HEK293 (cell line): ENCODE data around the gene ZNF579.

Experiments used
- BCL11B ChIP-seq: fragments of 450-650 bp; formaldehyde crosslinking; IDR thresholded peaks from 2 replicates; pipeline ENCODE4 v1.5.1; 2016; ENCODE audit warnings: low read depth, missing biosample characterization, missing genetic modification characterization
- GFI1B ChIP-seq: fragments of 450-650 bp; formaldehyde crosslinking; IDR thresholded peaks from 2 replicates; pipeline ENCODE4 v1.5.1; 2016; ENCODE audit warnings: missing biosample characterization, missing genetic modification characterization
- GLIS1 ChIP-seq: fragments of 450-650 bp; formaldehyde crosslinking; IDR thresholded peaks from 2 replicates; pipeline ENCODE4 v1.5.1; 2016; ENCODE audit warnings: missing biosample characterization, missing genetic modification characterization
- GLIS2 ChIP-seq: fragments of 450-650 bp; formaldehyde crosslinking; IDR thresholded peaks from 2 replicates; pipeline ENCODE4 v1.5.1; 2016; ENCODE audit warnings: missing biosample characterization, missing genetic modification characterization
- KLF1 ChIP-seq: fragments of 450-650 bp; formaldehyde crosslinking; IDR thresholded peaks from 2 replicates; pipeline ENCODE4 v1.5.1; 2016; ENCODE audit warnings: missing biosample characterization, missing genetic modification characterization
- KLF10 ChIP-seq: fragments of 450-650 bp; IDR thresholded peaks from 2 replicates; pipeline ENCODE4 v1.5.1; 2018; ENCODE audit warnings: missing biosample characterization, mild to moderate bottlenecking, missing genetic modification characterization
- KLF7 ChIP-seq: fragments of 450-650 bp; formaldehyde crosslinking; IDR thresholded peaks from 2 replicates; pipeline ENCODE4 v1.5.1; 2016; ENCODE audit warnings: missing biosample characterization, missing genetic modification characterization, borderline replicate concordance
- KLF8 ChIP-seq: fragments of 450-650 bp; formaldehyde crosslinking; IDR thresholded peaks from 2 replicates; pipeline ENCODE4 v1.5.1; 2016; ENCODE audit warnings: missing biosample characterization, missing genetic modification characterization
- KLF9 ChIP-seq: fragments of 450-650 bp; formaldehyde crosslinking; IDR thresholded peaks from 2 replicates; pipeline ENCODE4 v1.5.1; 2016; ENCODE audit warnings: missing biosample characterization, missing genetic modification characterization, low read depth
- SETDB1 ChIP-seq: IDR thresholded peaks from one replicate; pipeline ENCODE4 v1.6.1; 2017; ENCODE audit warnings: mild to moderate bottlenecking, low read length, moderate library complexity, mixed read lengths; ENCODE audit not compliant: insufficient read length
- WT1 ChIP-seq: fragments of 450-650 bp; formaldehyde crosslinking; IDR thresholded peaks from 2 replicates; pipeline ENCODE4 v1.5.1; 2016; ENCODE audit warnings: missing biosample characterization, missing genetic modification characterization
- YY2 ChIP-seq: fragments of 450-650 bp; formaldehyde crosslinking; IDR thresholded peaks from 2 replicates; pipeline ENCODE4 v1.5.1; 2016; ENCODE audit warnings: missing biosample characterization, missing genetic modification characterization
- ZBTB17 ChIP-seq: fragments of 450-650 bp; formaldehyde crosslinking; IDR thresholded peaks from 2 replicates; pipeline ENCODE4 v1.5.1; 2016; ENCODE audit warnings: missing biosample characterization, missing genetic modification characterization
- ZBTB20 ChIP-seq: fragments of 450-650 bp; formaldehyde crosslinking; IDR thresholded peaks from 2 replicates; pipeline ENCODE4 v1.5.1; 2016; ENCODE audit warnings: missing biosample characterization, missing genetic modification characterization
- ZFHX2 ChIP-seq: fragments of 450-650 bp; formaldehyde crosslinking; conservative IDR thresholded peaks from 2 replicates; pipeline ENCODE4 v1.5.1; 2016; ENCODE audit warnings: missing biosample characterization, missing genetic modification characterization
- ZNF133 ChIP-seq: fragments of 450-650 bp; formaldehyde crosslinking; IDR thresholded peaks from 2 replicates; pipeline ENCODE4 v1.5.1; 2016; ENCODE audit warnings: missing biosample characterization, missing genetic modification characterization
- ZNF2 ChIP-seq: fragments of 450-650 bp; formaldehyde crosslinking; IDR thresholded peaks from 2 replicates; pipeline ENCODE4 v1.5.1; 2016; ENCODE audit warnings: missing biosample characterization, missing genetic modification characterization
- ZNF211 ChIP-seq: fragments of 450-650 bp; formaldehyde crosslinking; IDR thresholded peaks from 2 replicates; pipeline ENCODE4 v1.5.1; 2016; ENCODE audit warnings: low read depth, missing biosample characterization, missing genetic modification characterization
- ZNF292 ChIP-seq: fragments of 450-650 bp; formaldehyde crosslinking; IDR thresholded peaks from 2 replicates; pipeline ENCODE4 v1.5.1; 2016; ENCODE audit warnings: low read depth, missing biosample characterization, missing genetic modification characterization, borderline replicate concordance
- ZNF354C ChIP-seq: fragments of 450-650 bp; formaldehyde crosslinking; IDR thresholded peaks from 2 replicates; pipeline ENCODE4 v1.5.1; 2016; ENCODE audit warnings: missing biosample characterization, missing genetic modification characterization, low read depth, borderline replicate concordance
- ZNF530 ChIP-seq: fragments of 450-650 bp; formaldehyde crosslinking; IDR thresholded peaks from 2 replicates; pipeline ENCODE4 v1.5.1; 2016; ENCODE audit warnings: low read depth, missing biosample characterization, missing genetic modification characterization
- ZNF548 ChIP-seq: fragments of 450-650 bp; formaldehyde crosslinking; IDR thresholded peaks from 2 replicates; pipeline ENCODE4 v1.5.1; 2016; ENCODE audit warnings: missing biosample characterization, missing genetic modification characterization
- ZNF571 ChIP-seq: fragments of 450-650 bp; formaldehyde crosslinking; IDR thresholded peaks from 2 replicates; pipeline ENCODE4 v1.5.0; 2017; ENCODE audit warnings: missing biosample characterization, missing genetic modification characterization
- ZNF596 ChIP-seq: fragments of 450-650 bp; IDR thresholded peaks from 2 replicates; pipeline ENCODE4 v1.5.0; 2018; ENCODE audit warnings: missing biosample characterization, mild to moderate bottlenecking, missing genetic modification characterization, moderate library complexity
- ZNF621 ChIP-seq: fragments of 450-650 bp; formaldehyde crosslinking; IDR thresholded peaks from 2 replicates; pipeline ENCODE4 v1.5.1; 2017; ENCODE audit warnings: missing biosample characterization, missing genetic modification characterization
- ZNF623 ChIP-seq: fragments of 450-650 bp; formaldehyde crosslinking; IDR thresholded peaks from 2 replicates; pipeline ENCODE4 v1.5.1; 2016; ENCODE audit warnings: missing biosample characterization, missing genetic modification characterization
- ZNF629 ChIP-seq: fragments of 450-650 bp; formaldehyde crosslinking; IDR thresholded peaks from 2 replicates; pipeline ENCODE4 v1.5.1; 2017; ENCODE audit warnings: missing biosample characterization, missing genetic modification characterization
- ZNF660 ChIP-seq: fragments of 450-650 bp; IDR thresholded peaks from 2 replicates; pipeline ENCODE4 v1.5.1; 2018; ENCODE audit warnings: missing biosample characterization, mild to moderate bottlenecking, missing genetic modification characterization
- ZNF707 ChIP-seq: fragments of 450-650 bp; formaldehyde crosslinking; IDR thresholded peaks from 2 replicates; pipeline ENCODE4 v1.5.1; 2016; ENCODE audit warnings: missing biosample characterization, missing genetic modification characterization
- ZNF830 ChIP-seq: fragments of 450-650 bp; IDR thresholded peaks from 2 replicates; pipeline ENCODE4 v1.5.0; 2018; ENCODE audit warnings: missing biosample characterization, missing genetic modification characterization, low read depth, mild to moderate bottlenecking, moderate library complexity
- ZSCAN30 ChIP-seq: fragments of 450-650 bp; IDR thresholded peaks from 2 replicates; pipeline ENCODE4 v1.5.1; 2018; ENCODE audit warnings: missing biosample characterization, mild to moderate bottlenecking, missing genetic modification characterization, moderate library complexity
- ZXDB ChIP-seq: fragments of 450-650 bp; formaldehyde crosslinking; IDR thresholded peaks from 2 replicates; pipeline ENCODE4 v1.5.1; 2016; ENCODE audit warnings: missing biosample characterization, missing genetic modification characterization
- TF ChIP-seq, protein P1 (sequence below): fragments of 450-650 bp; formaldehyde crosslinking; IDR thresholded peaks from 2 replicates; pipeline ENCODE4 v1.5.1; 2017; ENCODE audit warnings: missing biosample characterization, missing genetic modification characterization
- TF ChIP-seq, protein P2 (sequence below): fragments of 450-650 bp; formaldehyde crosslinking; optimal IDR thresholded peaks from 2 replicates; pipeline ENCODE3; 2016; ENCODE audit warnings: missing biosample characterization, mild to moderate bottlenecking, missing genetic modification characterization
- TF ChIP-seq, protein P3 (sequence below): fragments of 450-650 bp; formaldehyde crosslinking; IDR thresholded peaks from 2 replicates; pipeline ENCODE4 v1.5.1; 2016; ENCODE audit warnings: missing biosample characterization, missing genetic modification characterization
- TF ChIP-seq, protein P4 (sequence below): fragments of 450-650 bp; formaldehyde crosslinking; IDR thresholded peaks from 2 replicates; pipeline ENCODE4 v1.5.1; 2016; ENCODE audit warnings: missing biosample characterization, missing genetic modification characterization
- TF ChIP-seq, protein P5 (sequence below): sonication (generic); formaldehyde crosslinking; IDR thresholded peaks from 2 replicates; pipeline ENCODE4 v1.8.1; 2022; ENCODE audit warnings: mild to moderate bottlenecking, moderate library complexity, missing genetic modification reagents

ZNF579 gene

DNA sequence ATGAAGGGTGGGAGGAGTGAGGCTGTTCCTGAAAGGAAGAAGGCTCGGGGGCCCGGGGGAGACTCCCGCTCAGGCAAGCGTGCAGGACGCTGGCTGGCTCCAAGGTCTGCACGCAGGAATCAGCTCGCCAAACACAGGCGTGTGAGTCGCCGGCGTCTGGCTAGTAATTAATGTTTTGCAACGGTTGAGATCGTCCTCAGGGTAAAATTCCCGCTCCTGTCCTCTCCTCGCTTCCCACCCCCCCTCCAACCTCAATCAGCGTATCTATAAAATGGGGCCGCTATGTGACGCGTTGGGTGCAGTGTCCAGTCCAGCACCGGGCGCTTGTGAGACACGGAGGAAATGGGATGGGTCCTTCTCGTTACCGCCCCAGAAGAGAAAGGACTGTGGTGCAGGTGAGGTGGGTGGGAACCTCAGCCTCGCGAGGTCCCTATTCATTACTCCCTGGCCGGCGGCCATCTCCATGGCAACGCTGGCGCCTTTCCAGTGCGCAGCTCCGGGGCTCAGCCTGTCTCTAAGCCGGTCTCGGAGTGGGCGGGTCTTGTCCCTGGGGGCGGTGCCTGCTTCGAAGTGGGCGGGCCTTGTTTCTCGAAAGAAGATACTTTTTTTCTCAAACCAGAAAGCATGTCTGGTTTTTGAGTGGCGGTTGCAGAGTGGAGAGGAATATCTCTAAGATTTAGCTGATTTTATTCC lies 6.5 kb upstream of the ZNF579 start (continued):
- TF ChIP-seq ZNF621 (tag by site-specific recombination) (no peak), ZNF292 (tag by site-specific recombination) (no peak), ZNF211 (tag by site-specific recombination) (no peak), ZNF830 (tag by site-specific recombination) (no peak), ZNF707 (tag by site-specific recombination) (no peak), ZNF596 (tag by site-specific recombination) (0 out of 2 replicates have a peak, but pooled peaks have one; percentile 5), YY2 (no peak), KLF10 (tag by site-specific recombination) (no peak), ZNF629 (tag by site-specific recombination) (0 out of 2 replicates have a peak, but pooled peaks have one; percentile 37), ZBTB20 (peak; percentile 73), ZNF133 (no peak), ZNF530 (tag by site-specific recombination) (no peak), KLF9 (tag by site-specific recombination) (peak; percentile 85), SETDB1 (no peak), ZNF571 (no peak), GLIS1 (tag by site-specific recombination) (peak; percentile 45; the same call in 1 of the 2 replicates), WT1 (tag by site-specific recombination) (peak; percentile 39; the same call in 1 of the 2 replicates), ZNF623 (0 out of 2 replicates have a peak, but pooled peaks have one; percentile 25), ZBTB17 (tag by site-specific recombination) (peak; percentile 67), ZXDB (peak; percentile 64), ZNF548 (no peak), GLIS2 (tag by site-specific recombination) (no peak), GFI1B (tag by site-specific recombination) (no peak), ZNF354C (tag by site-specific recombination) (no peak), KLF1 (tag by site-specific recombination) (peak; percentile 55), ZNF2 (no peak), BCL11B (no peak; the same call in 1 of the 2 replicates), ZSCAN30 (tag by site-specific recombination) (peak; percentile 49; the same call in 1 of the 2 replicates), KLF8 (tag by site-specific recombination) (peak; percentile 61; the same call in 1 of the 2 replicates), ZFHX2 (tag by site-specific recombination) (peak; percentile 51), KLF7 (tag by site-specific recombination) (no peak), ZNF660 (tag by site-specific recombination) (no peak)
- TF ChIP-seq, protein P1, sequence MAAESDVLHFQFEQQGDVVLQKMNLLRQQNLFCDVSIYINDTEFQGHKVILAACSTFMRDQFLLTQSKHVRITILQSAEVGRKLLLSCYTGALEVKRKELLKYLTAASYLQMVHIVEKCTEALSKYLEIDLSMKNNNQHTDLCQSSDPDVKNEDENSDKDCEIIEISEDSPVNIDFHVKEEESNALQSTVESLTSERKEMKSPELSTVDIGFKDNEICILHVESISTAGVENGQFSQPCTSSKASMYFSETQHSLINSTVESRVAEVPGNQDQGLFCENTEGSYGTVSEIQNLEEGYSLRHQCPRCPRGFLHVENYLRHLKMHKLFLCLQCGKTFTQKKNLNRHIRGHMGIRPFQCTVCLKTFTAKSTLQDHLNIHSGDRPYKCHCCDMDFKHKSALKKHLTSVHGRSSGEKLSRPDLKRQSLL (tag by site-specific recombination) = no peak
- TF ChIP-seq, protein P2, sequence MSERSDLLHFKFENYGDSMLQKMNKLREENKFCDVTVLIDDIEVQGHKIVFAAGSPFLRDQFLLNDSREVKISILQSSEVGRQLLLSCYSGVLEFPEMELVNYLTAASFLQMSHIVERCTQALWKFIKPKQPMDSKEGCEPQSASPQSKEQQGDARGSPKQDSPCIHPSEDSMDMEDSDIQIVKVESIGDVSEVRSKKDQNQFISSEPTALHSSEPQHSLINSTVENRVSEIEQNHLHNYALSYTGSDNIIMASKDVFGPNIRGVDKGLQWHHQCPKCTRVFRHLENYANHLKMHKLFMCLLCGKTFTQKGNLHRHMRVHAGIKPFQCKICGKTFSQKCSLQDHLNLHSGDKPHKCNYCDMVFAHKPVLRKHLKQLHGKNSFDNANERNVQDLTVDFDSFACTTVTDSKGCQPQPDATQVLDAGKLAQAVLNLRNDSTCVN (tag by site-specific recombination) = no peak
- TF ChIP-seq, protein P3, sequence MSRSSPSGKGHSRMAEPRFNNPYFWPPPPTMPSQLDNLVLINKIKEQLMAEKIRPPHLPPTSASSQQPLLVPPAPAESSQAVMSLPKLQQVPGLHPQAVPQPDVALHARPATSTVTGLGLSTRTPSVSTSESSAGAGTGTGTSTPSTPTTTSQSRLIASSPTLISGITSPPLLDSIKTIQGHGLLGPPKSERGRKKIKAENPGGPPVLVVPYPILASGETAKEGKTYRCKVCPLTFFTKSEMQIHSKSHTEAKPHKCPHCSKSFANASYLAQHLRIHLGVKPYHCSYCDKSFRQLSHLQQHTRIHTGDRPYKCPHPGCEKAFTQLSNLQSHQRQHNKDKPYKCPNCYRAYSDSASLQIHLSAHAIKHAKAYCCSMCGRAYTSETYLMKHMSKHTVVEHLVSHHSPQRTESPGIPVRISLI (tag by site-specific recombination) = 0 out of 2 replicates have a peak, but pooled peaks have one; percentile 19
- TF ChIP-seq, protein P4, sequence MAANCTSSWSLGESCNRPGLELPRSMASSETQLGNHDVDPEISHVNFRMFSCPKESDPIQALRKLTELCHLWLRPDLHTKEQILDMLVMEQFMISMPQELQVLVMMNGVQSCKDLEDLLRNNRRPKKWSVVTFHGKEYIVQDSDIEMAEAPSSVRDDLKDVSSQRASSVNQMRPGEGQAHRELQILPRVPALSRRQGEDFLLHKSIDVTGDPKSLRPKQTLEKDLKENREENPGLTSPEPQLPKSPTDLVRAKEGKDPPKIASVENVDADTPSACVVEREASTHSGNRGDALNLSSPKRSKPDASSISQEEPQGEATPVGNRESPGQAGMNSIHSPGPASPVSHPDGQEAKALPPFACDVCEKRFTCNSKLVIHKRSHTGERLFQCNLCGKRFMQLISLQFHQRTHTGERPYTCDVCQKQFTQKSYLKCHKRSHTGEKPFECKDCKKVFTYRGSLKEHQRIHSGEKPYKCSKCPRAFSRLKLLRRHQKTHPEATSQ (tag by site-specific recombination) = no peak
- TF ChIP-seq, protein P5, sequence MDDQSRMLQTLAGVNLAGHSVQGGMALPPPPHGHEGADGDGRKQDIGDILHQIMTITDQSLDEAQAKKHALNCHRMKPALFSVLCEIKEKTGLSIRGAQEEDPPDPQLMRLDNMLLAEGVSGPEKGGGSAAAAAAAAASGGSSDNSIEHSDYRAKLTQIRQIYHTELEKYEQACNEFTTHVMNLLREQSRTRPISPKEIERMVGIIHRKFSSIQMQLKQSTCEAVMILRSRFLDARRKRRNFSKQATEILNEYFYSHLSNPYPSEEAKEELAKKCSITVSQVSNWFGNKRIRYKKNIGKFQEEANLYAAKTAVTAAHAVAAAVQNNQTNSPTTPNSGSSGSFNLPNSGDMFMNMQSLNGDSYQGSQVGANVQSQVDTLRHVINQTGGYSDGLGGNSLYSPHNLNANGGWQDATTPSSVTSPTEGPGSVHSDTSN = no peak
